Hepatocyte (in vitro differentiated cells): ENCODE measurements around the gene ASB1.

Experiments
- CTCF ChIP-seq: fragments of 200-600 bp; sonication (generic); IDR thresholded peaks from 2 replicates; pipeline ENCODE4 v1.5.1; 2016; ENCODE audit warnings: antibody characterized with exemption, mild to moderate bottlenecking; ENCODE audit not compliant: poor library complexity
- EZH2 ChIP-seq: fragments of 200-600 bp; sonication (generic); IDR thresholded peaks from 2 replicates; pipeline ENCODE4 v1.6.1; 2016; ENCODE audit warnings: antibody characterized with exemption, mild to moderate bottlenecking, borderline replicate concordance
- EZH2phosphoT487 ChIP-seq: fragments of 200-600 bp; sonication (generic); IDR thresholded peaks from one replicate; pipeline ENCODE4 v1.6.1; 2018; ENCODE audit warnings: antibody characterized with exemption, mild to moderate bottlenecking, low read depth, moderate library complexity; ENCODE audit not compliant: unreplicated experiment, severe bottlenecking

- TF ChIP-seq CTCF (no peak), EZH2 (no peak), EZH2phosphoT487 (no peak)
These were observed 19.6 kb downstream of the ASB1 start for GRCh38 chr2:238446371-238446770.
